CMK (cell line): ENCODE measurements around the gene HHLA2.

ENCODE experiments used
- DNase-seq: peaks from one replicate; pipeline ENCODE4 v3.0.0-alpha.2; 2010; ENCODE audit warnings: low read depth

Gene HHLA2

DNA sequence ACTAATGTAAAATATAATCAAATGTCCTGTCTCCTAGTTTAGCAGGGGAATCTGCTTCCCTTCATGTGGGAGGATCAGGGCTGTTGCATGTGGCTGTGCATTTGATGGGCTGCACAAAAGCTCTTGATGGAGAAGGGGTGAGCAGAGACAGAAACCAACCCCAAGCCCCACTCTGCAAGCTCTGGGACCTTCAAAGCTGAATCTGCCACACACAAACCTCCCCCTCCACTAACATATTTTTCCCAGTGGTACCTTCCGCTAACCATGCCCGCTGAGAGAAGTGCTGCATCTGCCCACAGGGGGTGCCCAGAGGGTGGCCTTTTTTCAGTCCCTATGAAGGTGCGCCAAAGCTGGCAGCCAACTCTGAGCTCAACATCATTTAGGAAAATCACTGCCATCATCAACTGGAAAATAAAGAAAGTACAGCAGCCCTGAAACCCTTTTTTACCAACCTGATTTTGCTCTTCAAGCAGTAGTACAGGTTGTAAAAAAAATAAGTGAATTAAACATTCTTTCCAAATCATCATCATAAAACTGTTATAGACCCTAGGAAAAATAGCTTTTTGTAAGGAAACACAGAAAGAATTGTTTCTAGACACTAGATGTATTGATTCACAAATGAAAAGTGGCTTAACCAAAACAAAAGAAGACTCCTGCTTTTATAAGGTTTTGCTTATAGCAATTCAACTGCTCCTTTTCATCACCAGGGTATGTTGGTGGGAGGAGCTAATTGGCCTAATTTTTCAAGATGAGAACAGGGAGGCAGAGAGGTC is 97.0 kb downstream of the HHLA2 start:
- DNase-seq, result no peak

- DNase-seq, result no peak
Observed at GRCh38 chr3:108394016-108394415, 97.7 kb downstream of the HHLA2 start.

GRCh38 chr3:108394563-108394962 is 98.2 kb downstream of the HHLA2 start:
- no peak for DNase-seq

DNA sequence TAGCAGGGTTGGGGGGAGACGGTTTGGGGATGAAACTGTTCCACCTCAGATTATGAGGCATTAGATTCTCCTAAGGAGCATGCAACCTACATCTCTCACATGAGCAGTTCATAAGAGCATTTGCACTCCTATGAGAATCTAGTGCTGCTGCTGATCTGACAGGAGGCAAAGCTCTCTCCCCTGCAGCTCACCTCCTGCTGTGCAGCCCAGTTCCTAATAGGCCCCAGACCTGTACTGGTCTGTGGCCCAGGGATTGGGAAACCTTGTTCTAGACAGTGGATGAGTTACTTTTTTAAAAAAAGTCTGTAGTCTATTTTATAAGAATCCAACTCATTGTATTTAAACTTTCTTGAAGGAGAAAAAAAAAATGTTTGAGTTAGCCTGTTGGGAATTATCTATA is 100.0 kb downstream of the HHLA2 start:
- DNase-seq, result no peak

- no peak for DNase-seq
Observed at GRCh38 chr3:108398510-108398909, 102.2 kb downstream of the HHLA2 start.

- DNase-seq, result no peak
Observed at GRCh38 chr3:108401836-108402235, 105.5 kb downstream of the HHLA2 start.

GRCh38 chr3:108403198-108403597 is 106.8 kb downstream of the HHLA2 start:
- DNase-seq, result no peak

GRCh38 chr3:108403686-108404345 is 107.5 kb downstream of the HHLA2 start:
- no peak for DNase-seq

GRCh38 chr3:108404368-108404767 is 108.0 kb downstream of the HHLA2 start:
- no peak for DNase-seq

- no peak for DNase-seq
Observed at GRCh38 chr3:108406063-108406660, 109.8 kb downstream of the HHLA2 start.

DNA sequence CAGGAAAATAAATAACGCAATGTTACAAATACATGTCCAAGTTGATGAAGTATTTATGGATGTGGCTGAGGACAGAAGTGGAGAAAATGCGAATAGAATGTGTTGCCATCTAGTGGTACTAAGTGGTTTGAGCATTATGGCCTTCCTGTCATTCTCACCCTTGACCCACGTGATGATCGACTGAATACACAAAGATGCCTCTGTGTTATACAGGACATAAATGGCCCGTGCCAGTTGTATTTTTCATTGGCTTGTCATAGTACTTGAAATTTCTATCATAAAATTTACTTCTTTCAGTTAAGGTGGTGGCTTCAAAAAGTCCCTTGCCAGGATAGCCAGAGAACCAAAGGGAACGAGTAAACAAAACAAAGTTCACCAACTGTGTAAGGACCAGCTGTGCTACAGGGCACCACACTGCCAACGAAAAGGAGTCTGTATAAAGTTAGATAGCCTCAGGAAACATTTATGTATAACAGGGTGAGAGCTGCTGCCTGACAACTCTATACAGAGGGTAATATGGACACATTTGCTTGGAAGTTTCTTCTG is 110.4 kb downstream of the HHLA2 start:
- no peak for DNase-seq

DNA sequence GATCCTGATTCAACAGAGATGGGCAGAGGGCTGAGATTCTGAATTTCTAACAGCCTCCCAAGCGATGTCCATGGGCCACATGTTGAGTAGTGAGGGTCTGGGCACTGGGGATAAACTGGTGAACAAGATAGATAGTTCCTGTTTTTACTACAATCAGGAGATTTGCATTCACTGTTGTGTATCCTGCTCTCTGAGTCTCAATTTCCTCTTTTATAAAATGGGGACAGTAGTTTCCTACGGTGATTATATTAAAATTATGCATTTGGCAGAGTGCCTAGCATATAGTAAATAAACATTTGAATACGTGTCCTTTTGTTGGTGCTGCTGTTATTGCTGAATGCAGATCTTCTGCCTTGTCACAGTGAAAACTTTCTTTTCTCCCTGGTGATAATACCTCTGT is 111.5 kb downstream of the HHLA2 start:
- no peak for DNase-seq

GRCh38 chr3:108408883-108409799 is 112.8 kb downstream of the HHLA2 start:
- DNase-seq, result no peak

- DNase-seq, result no peak
Observed at GRCh38 chr3:108409800-108410178, 113.4 kb downstream of the HHLA2 start.

DNA sequence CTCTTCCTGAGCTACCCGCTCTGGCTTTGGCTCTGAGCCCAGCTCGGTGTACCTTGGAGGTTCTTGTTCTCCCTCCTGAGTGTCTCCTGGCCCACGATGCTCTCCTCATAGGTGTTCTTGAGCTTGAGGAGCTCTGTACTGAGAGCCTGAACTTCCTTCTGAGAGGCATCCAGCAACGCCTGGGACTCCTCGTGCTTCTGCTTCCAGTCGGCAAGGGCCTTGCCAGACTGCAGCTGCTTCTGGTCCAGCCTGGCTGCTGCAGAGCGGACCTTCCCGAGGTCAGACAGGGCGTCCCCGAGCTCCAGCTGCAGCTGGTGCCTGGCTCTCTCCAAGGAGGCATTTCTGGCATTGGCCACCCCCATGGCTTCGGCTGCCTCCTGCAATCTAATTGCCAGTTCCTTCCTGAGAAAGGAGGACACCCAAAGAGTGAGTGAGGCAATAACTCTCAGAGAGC is 114.2 kb downstream of the HHLA2 start:
- no peak for DNase-seq

- no peak for DNase-seq
Observed at GRCh38 chr3:108412121-108412750, 115.9 kb downstream of the HHLA2 start.

DNA sequence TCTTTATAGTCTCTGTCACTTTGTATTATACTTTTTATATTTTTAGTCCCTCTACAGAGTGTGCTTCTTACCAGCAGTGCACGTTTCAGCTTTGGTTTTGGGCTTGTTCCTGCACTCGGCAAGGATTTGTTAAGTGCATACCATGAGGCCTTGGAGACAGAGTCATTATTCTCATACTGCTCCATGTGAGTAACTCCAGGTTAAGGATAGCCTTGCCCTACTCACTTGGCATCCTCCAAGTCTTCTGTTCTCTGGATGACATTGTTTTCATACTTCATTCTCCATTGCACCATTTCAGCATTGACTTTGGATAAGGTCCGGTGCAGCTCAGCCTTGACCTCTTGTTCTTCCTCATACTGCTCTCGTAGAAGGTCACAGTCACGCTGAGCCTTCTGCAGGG is 117.7 kb downstream of the HHLA2 start:
- DNase-seq, result no peak

DNA sequence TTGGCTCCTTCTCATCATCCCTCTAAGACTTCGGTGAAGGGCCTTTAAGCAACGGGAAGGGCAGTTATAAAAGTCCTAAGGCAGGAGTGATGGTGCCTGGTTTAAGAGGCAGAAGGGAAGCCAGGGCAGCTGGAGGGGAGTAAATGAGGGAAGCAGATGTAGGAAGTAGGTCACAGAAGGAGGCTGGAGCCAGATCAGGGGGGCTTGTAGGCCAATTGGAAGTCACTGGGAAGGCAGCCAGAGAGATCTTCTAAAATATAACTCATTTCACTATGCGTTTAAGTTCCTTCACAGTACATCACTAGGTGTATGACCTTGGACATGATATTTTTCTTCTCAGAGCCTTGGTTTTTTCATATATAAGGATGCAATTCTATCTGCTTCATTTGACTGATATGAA is 119.3 kb downstream of the HHLA2 start:
- DNase-seq, result no peak

GRCh38 chr3:108416111-108416869 is 119.9 kb downstream of the HHLA2 start:
- no peak for DNase-seq

- DNase-seq, result no peak
Observed at GRCh38 chr3:108420926-108421325, 124.6 kb downstream of the HHLA2 start.
